PC-3 (cell line): ENCODE results near the gene SOX6.

Experiments used
- CTCF ChIP-seq: fragments of 300-600 bp; sonication (generic); conservative IDR thresholded peaks from 2 replicates; pipeline ENCODE4 v1.5.1; 2017; ENCODE audit warnings: antibody characterized with exemption, low read depth, mild to moderate bottlenecking, low read length
- EZH2phosphoT487 ChIP-seq: fragments of 300-600 bp; sonication (generic); IDR thresholded peaks from 2 replicates; pipeline ENCODE4 v1.6.1; 2018; ENCODE audit warnings: mild to moderate bottlenecking, antibody characterized with exemption, low read length, borderline replicate concordance

DNA sequence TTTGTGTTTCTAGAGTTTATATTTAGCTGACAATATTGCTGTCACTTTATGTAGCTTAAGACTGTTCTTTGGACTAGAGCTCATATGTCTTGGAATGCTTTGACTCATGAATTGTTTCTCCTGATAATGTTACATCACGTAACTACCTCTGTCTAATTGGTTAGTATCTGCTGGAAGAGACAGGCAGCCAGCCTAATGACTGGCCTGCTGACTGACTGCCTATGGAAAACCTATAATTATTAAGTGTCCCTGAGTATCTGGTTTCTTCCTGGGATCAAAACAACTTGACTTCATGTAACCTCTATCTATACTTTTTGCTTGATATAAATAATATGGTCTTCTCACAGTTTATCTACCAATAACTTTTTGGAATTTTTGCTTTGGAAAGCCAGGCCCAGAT is 9.4 kb downstream of the SOX6 start:
- TF ChIP-seq CTCF (no peak), EZH2phosphoT487 (no peak)
